OCI-LY7 (cell line): ENCODE results near the gene ATP2A3. TPM values are rescaled to one million over a fixed set of nuclear protein-coding genes. Genes with fewer than 3 reads are reported as not detected.

Experiments
- BruUV-seq: library from RNA; stranded (reverse); fragments of 400-500 nt; replicated peaks from 2 replicates; lab custom pipeline; 2021; lab: Mats Ljungman, UMichigan
- CTCF ChIA-PET: fragments of 300-600 bp; sonication (Branson Sonifier 250); formaldehyde crosslinking; loops from one replicate; lab custom pipeline; 2022; ENCODE audit warnings: antibody characterized with exemption; ENCODE audit not compliant: unreplicated experiment; lab: Charles Lee
- POLR2A ChIA-PET: fragments of 300-600 bp; sonication (Branson Sonifier 250); formaldehyde crosslinking; loops from one replicate; lab custom pipeline; 2022; ENCODE audit warnings: antibody characterized with exemption; lab: Charles Lee
- DNase-seq: peaks from one replicate; pipeline ENCODE4 v3.0.0-alpha.2; 2015; ENCODE audit warnings: low spot score
- H2AFZ ChIP-seq: fragments of 200-600 bp; sonication (generic), shearing (Covaris generic); 2 replicates; pipeline ENCODE4 v1.6.1; 2014; ENCODE audit warnings: mild to moderate bottlenecking, antibody characterized with exemption, low read length, moderate library complexity
- H3K27ac ChIP-seq: fragments of 200-600 bp; sonication (generic); 2 replicates; pipeline ENCODE4 v1.5.1; 2014; ENCODE audit warnings: mixed run types, low read depth, mild to moderate bottlenecking, moderate library complexity, low read length, inconsistent platforms; ENCODE audit not compliant: poor library complexity, severe bottlenecking
- H3K36me3 ChIP-seq: fragments of 200-600 bp; sonication (generic); 2 replicates; pipeline ENCODE4 v1.6.1; 2014; ENCODE audit warnings: mild to moderate bottlenecking, antibody characterized with exemption, low read length, moderate library complexity, mixed read lengths; ENCODE audit not compliant: insufficient read depth
- H3K4me1 ChIP-seq: fragments of 200-600 bp; sonication (generic); 2 replicates; pipeline ENCODE4 v1.5.1; 2014; ENCODE audit warnings: mild to moderate bottlenecking, low read length; ENCODE audit not compliant: insufficient read depth, poor library complexity, severe bottlenecking
- H3K4me2 ChIP-seq: fragments of 200-600 bp; sonication (generic); 2 replicates; pipeline ENCODE4 v1.6.1; 2014; ENCODE audit warnings: mild to moderate bottlenecking, low read length
- H3K4me3 ChIP-seq: fragments of 200-600 bp; sonication (generic); 2 replicates; pipeline ENCODE4 v1.5.1; 2014; ENCODE audit warnings: mild to moderate bottlenecking, low read depth, low read length; ENCODE audit not compliant: poor library complexity, severe bottlenecking
- H3K79me2 ChIP-seq: fragments of 200-600 bp; sonication (generic); 2 replicates; pipeline ENCODE4 v1.6.1; 2016; ENCODE audit warnings: low read depth, mild to moderate bottlenecking, low read length, moderate library complexity, mixed read lengths; ENCODE audit not compliant: insufficient read depth
- H3K9me2 ChIP-seq: fragments of 200-600 bp; sonication (generic); 2 replicates; pipeline ENCODE4 v1.6.1; 2016; ENCODE audit warnings: mild to moderate bottlenecking, low read length, mixed read lengths; ENCODE audit not compliant: insufficient read depth
- H3K9me3 ChIP-seq: fragments of 200-600 bp; sonication (generic); 2 replicates; pipeline ENCODE4 v1.6.1; 2014; ENCODE audit warnings: mild to moderate bottlenecking, mixed run types, low read length, mixed read lengths
- H4K20me1 ChIP-seq: fragments of 200-600 bp; sonication (generic); 2 replicates; pipeline ENCODE4 v1.6.1; 2014; ENCODE audit warnings: mild to moderate bottlenecking, antibody characterized with exemption, low read length, moderate library complexity, mixed read lengths; ENCODE audit not compliant: insufficient read depth
- CTCF ChIP-seq: fragments of 200-600 bp; sonication (generic); conservative IDR thresholded peaks from 2 replicates; pipeline ENCODE4 v1.5.1; 2014; ENCODE audit warnings: mild to moderate bottlenecking, antibody characterized with exemption, low read length, moderate library complexity, mixed read lengths
- EZH2phosphoT487 ChIP-seq: fragments of 200-600 bp; sonication (generic); IDR thresholded peaks from 2 replicates; pipeline ENCODE4 v1.6.1; 2018; ENCODE audit warnings: low read depth, borderline replicate concordance, mild to moderate bottlenecking, mixed run types, antibody characterized with exemption, low read length, moderate library complexity, mixed read lengths
- intact Hi-C: fragments of 100-400 bp; cut with micrococcal nuclease; formaldehyde crosslinking; loops from one replicate; pipeline ENCODE4 v1.10.0; 2022; ENCODE audit not compliant: unreplicated experiment
- total RNA-seq, 2 experiments: library from RNA; depleted of rRNA in 1 of 2; stranded (reverse); fragments of >200 nt in 1 of 2; shearing (Covaris generic) in 1 of 2; gene quantifications; 2 replicates each; pipeline ENCODE4 v1.2.3, GENCODE V29; 2014 to 2022

The ATP2A3 gene
- total RNA-seq, 2 experiments from 2014 or later, result 108 to 353 TPM

DNA sequence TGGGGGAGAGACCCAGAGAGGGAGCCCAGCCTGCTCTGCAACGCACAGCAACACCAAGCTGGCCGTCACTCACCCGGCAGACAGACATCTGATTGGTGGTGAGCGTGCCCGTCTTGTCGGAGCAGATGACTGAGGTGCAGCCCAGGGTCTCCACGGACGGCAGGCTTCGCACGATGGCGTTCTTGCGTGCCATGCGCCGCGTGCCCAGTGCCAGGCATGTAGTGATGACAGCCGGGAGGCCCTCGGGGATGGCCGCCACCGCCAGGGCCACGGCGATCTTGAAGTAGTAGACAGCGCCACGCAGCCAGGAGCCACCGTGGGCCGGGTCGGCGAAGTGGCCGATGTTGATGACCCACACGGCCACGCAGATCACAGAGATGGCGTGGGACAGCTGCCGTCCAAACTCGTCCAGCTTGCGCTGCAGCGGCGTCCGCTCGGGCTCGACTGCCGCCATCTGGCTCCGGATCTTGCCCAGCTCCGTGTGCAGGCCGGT lies 16.9 kb downstream of the ATP2A3 start:
- no peaks in the 10 kb centered on the region for H3K9me2 ChIP-seq
- POLR2A ChIA-PET, result interaction anchor here (0.7 to 1.2 kb wide), 2 partner anchors 14 to 390 kb away, joined by 3 to 6 read pairs; partner anchors contain the start of gene TRPV3
- H3K4me1 ChIP-seq, result no peaks in the 10 kb centered on the region
- H3K27ac ChIP-seq, result no peak overlapping the region
- no peak overlapping the region for H2AFZ ChIP-seq
- no peak overlapping the region for H3K4me2 ChIP-seq
- intact Hi-C loops, result no loop called here
- CTCF ChIA-PET, result no interaction called here
- H4K20me1 ChIP-seq, result peaks cover 7% of the 10 kb centered on the region; the same call in 1 of the 2 replicates
- BruUV-seq, result no TSS peak
- peaks cover 96% of the 10 kb centered on the region for H3K36me3 ChIP-seq
- TF ChIP-seq EZH2phosphoT487 (no peak), CTCF (no peak)
- H3K9me3 ChIP-seq, result no peaks in the 10 kb centered on the region
- H3K4me3 ChIP-seq, result no peak overlapping the region
- peaks cover 8% of the 10 kb centered on the region; the same call in 1 of the 2 replicates for H3K79me2 ChIP-seq
- no peak for DNase-seq

GRCh38 chr17:3946711-3947235 lies 17.5 kb downstream of the ATP2A3 start:
- no peak for DNase-seq
- no peak overlapping the region for H3K27ac ChIP-seq
- H3K79me2 ChIP-seq, result peaks cover 8% of the 10 kb centered on the region; the same call in 1 of the 2 replicates
- intact Hi-C loops, result no loop called here
- no peak overlapping the region for H3K4me2 ChIP-seq
- H4K20me1 ChIP-seq, result peaks cover 7% of the 10 kb centered on the region; the same call in 1 of the 2 replicates
- POLR2A ChIA-PET, result no interaction called here
- H3K9me2 ChIP-seq, result no peaks in the 10 kb centered on the region
- H3K36me3 ChIP-seq, result peaks cover 96% of the 10 kb centered on the region
- no peak overlapping the region for H3K4me3 ChIP-seq
- H3K9me3 ChIP-seq, result no peaks in the 10 kb centered on the region
- H2AFZ ChIP-seq, result no peak overlapping the region
- CTCF ChIA-PET, result no interaction called here
- H3K4me1 ChIP-seq, result no peaks in the 10 kb centered on the region
- BruUV-seq, result no TSS peak
- no peak for TF ChIP-seq CTCF
- no peak for TF ChIP-seq EZH2phosphoT487
